Measurements from ENCODE around the gene U2AF1L4.
A peak's percentile ranks its signal among the peaks of the same experiment; 100 is the strongest.

The U2AF1L4 gene

DNA sequence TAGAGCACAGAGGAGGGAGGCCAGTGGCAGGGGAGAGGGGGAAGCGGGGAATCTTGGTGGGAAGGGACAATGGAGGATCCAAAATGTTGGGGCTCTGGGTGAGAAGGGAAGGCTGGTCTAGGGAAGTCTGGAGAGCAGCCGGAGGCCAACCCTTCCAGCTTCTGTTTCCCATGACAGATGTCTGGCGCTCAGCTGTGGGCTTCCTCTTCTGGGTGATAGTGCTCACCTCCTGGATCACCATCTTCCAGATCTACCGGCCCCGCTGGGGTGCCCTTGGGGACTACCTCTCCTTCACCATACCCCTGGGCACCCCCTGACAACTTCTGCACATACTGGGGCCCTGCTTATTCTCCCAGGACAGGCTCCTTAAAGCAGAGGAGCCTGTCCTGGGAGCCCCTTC lies 1.3 kb upstream of the U2AF1L4 start:
- peak overlapping the region; percentile 89 for H3K27ac ChIP-seq
- TF ChIP-seq, protein P1, sequence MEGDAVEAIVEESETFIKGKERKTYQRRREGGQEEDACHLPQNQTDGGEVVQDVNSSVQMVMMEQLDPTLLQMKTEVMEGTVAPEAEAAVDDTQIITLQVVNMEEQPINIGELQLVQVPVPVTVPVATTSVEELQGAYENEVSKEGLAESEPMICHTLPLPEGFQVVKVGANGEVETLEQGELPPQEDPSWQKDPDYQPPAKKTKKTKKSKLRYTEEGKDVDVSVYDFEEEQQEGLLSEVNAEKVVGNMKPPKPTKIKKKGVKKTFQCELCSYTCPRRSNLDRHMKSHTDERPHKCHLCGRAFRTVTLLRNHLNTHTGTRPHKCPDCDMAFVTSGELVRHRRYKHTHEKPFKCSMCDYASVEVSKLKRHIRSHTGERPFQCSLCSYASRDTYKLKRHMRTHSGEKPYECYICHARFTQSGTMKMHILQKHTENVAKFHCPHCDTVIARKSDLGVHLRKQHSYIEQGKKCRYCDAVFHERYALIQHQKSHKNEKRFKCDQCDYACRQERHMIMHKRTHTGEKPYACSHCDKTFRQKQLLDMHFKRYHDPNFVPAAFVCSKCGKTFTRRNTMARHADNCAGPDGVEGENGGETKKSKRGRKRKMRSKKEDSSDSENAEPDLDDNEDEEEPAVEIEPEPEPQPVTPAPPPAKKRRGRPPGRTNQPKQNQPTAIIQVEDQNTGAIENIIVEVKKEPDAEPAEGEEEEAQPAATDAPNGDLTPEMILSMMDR (conservative IDR thresholded peaks at IDR 0.05) = no peak
- no peak for TF ChIP-seq ZFX (IDR thresholded peaks at IDR 0.05)

DNA sequence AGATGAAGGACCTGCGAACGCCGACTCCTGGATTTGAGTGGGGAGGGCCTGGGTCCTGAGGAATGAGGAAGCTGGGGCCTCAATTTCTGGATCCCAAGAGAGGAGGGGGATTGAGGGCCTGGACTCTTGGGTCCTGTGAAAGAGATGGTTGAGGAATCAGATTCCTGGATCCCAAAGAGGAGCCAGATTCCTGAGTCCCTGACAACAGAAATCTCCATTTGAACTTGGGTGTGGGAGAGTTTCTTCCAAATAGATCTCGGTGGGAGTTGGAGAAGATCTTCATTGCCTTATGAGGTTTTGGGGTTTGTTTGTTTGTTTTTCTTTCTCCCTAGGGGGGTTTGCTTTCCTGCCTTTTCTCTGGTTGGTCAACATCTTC lies 857 bp upstream of the U2AF1L4 start:
- TF ChIP-seq ZFX (IDR thresholded peaks at IDR 0.05) = no peak
- TF ChIP-seq, protein P1 (conservative IDR thresholded peaks at IDR 0.05) = no peak
- peak overlapping the region; percentile 89 for H3K27ac ChIP-seq

- peak overlapping the region; percentile 89 for H3K27ac ChIP-seq
- TF ChIP-seq ZFX (IDR thresholded peaks at IDR 0.05) = no peak
- TF ChIP-seq, protein P1 (conservative IDR thresholded peaks at IDR 0.05) = no peak
These were observed 539 bp downstream of the U2AF1L4 start for GRCh38 chr19:35744430-35745327.

DNA sequence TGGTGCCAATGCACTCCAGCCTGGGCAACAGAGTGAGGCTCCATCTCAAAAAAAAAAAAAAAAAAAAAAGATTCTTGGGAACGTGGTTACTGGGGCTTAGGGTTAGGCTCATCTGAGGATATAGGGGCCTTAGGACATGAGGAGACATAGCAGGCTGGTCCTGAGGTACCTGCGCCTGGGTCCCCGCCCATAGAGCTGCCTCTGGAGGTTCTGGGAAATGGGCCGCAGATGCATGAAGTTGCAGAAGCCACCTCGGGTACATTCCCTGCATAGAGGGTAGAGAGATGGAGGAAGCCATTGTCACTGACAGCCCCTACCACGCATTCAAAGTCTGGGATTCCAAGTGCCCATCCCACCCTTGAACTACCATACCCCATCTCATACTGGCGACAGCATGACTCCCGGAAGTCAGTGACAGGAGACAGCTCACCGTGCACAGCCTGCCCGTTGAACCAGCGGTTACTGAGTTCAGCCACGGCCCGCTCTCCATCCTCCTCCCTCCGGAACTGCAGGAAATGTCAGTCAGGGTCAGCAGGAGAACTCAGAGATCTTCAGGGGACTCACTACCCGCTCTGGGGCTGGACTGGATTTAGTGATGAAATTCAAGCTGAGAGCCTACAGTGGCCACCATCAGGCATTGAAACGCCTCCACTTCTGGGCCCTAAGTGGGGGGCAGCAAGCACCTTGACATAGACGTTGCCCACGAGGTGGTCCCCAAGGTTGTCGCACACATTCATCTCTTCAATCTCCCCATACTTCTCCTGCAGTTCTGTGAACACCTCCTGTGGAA lies 1.4 kb downstream of the U2AF1L4 start:
- peak overlapping the region; percentile 89; the same call in 1 of the 2 replicates for H3K27ac ChIP-seq
- TF ChIP-seq ZFX (IDR thresholded peaks at IDR 0.05) = no peak
- TF ChIP-seq, protein P1 (conservative IDR thresholded peaks at IDR 0.05) = no peak

- H3K27ac ChIP-seq = peak within 1 kb of the TSS; percentile 77
- TF ChIP-seq, protein P1 (conservative IDR thresholded peaks at IDR 0.05) = no peak
- TF ChIP-seq ZFX (IDR thresholded peaks at IDR 0.05) = no peak
These were observed 3.0 kb downstream of the U2AF1L4 start, which contains the start of gene IGFLR1 for GRCh38 chr19:35742121-35742724. Gene IGFLR1 (minus strand): TSS chr19:35742452. CDS start chr19:35741180, 1,272 bp downstream.

GRCh38 chr19:35741203-35741515 lies 4.1 kb downstream of the U2AF1L4 start:
- TF ChIP-seq, protein P1 (conservative IDR thresholded peaks at IDR 0.05) = no peak; the same call in 1 of the 2 replicates
- TF ChIP-seq ZFX (IDR thresholded peaks at IDR 0.05) = no peak
- peak overlapping the region; percentile 77 for H3K27ac ChIP-seq

Measured in C4-2B (cell line).